Measurements from ENCODE around the gene PPP3CA.
A peak's percentile ranks its signal among the peaks of the same experiment; 100 is the strongest.

Gene PPP3CA

GRCh38 chr4:101018836-101019235 is 328.5 kb downstream of the PPP3CA start:
- H3K4me1 ChIP-seq (ENCODE audit: control extremely low read depth in 1 of 4, control insufficient read depth in 4 of 4, insufficient read depth in 4 of 4, low read length in 3 of 4): peaks cover 5 to 28% (median 23%) of the 10 kb centered on the region in 4 experiments
- WGBS (ENCODE audit: insufficient coverage): 73% methylated on average over 5 of the region's 5 CpGs
- no peak overlapping the region for H3K27ac ChIP-seq (ENCODE audit: insufficient read depth in 1 of 2, low read depth in 1 of 2, low read length in 2 of 2, poor library complexity in 1 of 2, severe bottlenecking in 2 of 2)
- ChIA-PET POLR2A (no interaction called here), CTCF (interaction anchor here (1.1 kb wide), 1 partner anchor 13 kb away, joined by 3 read pairs; no protein-coding TSS in a partner anchor)
- peak; percentile 15 to 82 (median 75) for DNase-seq
- no peaks in the 10 kb centered on the region for H3K27me3 ChIP-seq (replicated peaks in 2 of 5; ENCODE audit: control insufficient read depth in 4 of 5, insufficient read depth in 5 of 5, low read length in 4 of 5)
- no peaks in the 10 kb centered on the region for H3K9me3 ChIP-seq (ENCODE audit: control extremely low read depth in 1 of 5, control insufficient read depth in 4 of 5, insufficient read depth in 2 of 5, low read depth in 1 of 5, low read length in 4 of 5)
- H3K36me3 ChIP-seq (ENCODE audit: control insufficient read depth in 4 of 4, insufficient read depth in 4 of 4, low read length in 3 of 4): peaks cover 2 to 5% (median 3%) of the 10 kb centered on the region in 4 experiments
- no peak overlapping the region for H3K4me3 ChIP-seq (ENCODE audit: control insufficient read depth in 1 of 7, extremely low read depth in 1 of 7, insufficient read depth in 4 of 7, low read depth in 2 of 7, low read length in 6 of 7)

- POLR2A ChIA-PET: no interaction called here
- CTCF ChIA-PET: interaction anchor here (1.3 kb wide), 1 partner anchor 11 kb away, joined by 4 read pairs; no protein-coding TSS in a partner anchor
- Histone ChIP-seq H3K27ac (ENCODE audit: insufficient read depth in 1 of 2, low read depth in 1 of 2, low read length in 2 of 2, poor library complexity in 1 of 2, severe bottlenecking in 2 of 2) (no peak overlapping the region), H3K9me3 (ENCODE audit: control extremely low read depth in 1 of 5, control insufficient read depth in 4 of 5, insufficient read depth in 2 of 5, low read depth in 1 of 5, low read length in 4 of 5) (no peaks in the 10 kb centered on the region), H3K27me3 (replicated peaks in 2 of 5; ENCODE audit: control insufficient read depth in 4 of 5, insufficient read depth in 5 of 5, low read length in 4 of 5) (no peaks in the 10 kb centered on the region), H3K36me3 (ENCODE audit: control insufficient read depth in 4 of 4, insufficient read depth in 4 of 4, low read length in 3 of 4) (no peaks in the 10 kb centered on the region), H3K4me3 (ENCODE audit: control insufficient read depth in 1 of 7, extremely low read depth in 1 of 7, insufficient read depth in 4 of 7, low read depth in 2 of 7, low read length in 6 of 7) (no peak overlapping the region), H3K4me1 (ENCODE audit: control extremely low read depth in 1 of 4, control insufficient read depth in 4 of 4, insufficient read depth in 4 of 4, low read length in 3 of 4) (peaks cover 2 to 8% (median 6%) of the 10 kb centered on the region in 4 experiments)
- 83% methylated on average over 1 of the region's 3 CpGs for WGBS (ENCODE audit: insufficient coverage)
- no peak for DNase-seq
These were observed 332.9 kb downstream of the PPP3CA start for GRCh38 chr4:101014417-101014816.

- no peak for DNase-seq
- POLR2A ChIA-PET: interaction anchor here (0.6 kb wide), 1 partner anchor 134 kb away, joined by 3 read pairs; no protein-coding TSS in a partner anchor
- Histone ChIP-seq H3K36me3 (ENCODE audit: control insufficient read depth in 4 of 4, insufficient read depth in 4 of 4, low read length in 3 of 4) (no peaks in the 10 kb centered on the region), H3K27me3 (replicated peaks in 2 of 5; ENCODE audit: control insufficient read depth in 4 of 5, insufficient read depth in 5 of 5, low read length in 4 of 5) (no peaks in the 10 kb centered on the region), H3K4me3 (ENCODE audit: control insufficient read depth in 1 of 7, extremely low read depth in 1 of 7, insufficient read depth in 4 of 7, low read depth in 2 of 7, low read length in 6 of 7) (no peak overlapping the region), H3K9me3 (ENCODE audit: control extremely low read depth in 1 of 5, control insufficient read depth in 4 of 5, insufficient read depth in 2 of 5, low read depth in 1 of 5, low read length in 4 of 5) (no peaks in the 10 kb centered on the region), H3K4me1 (ENCODE audit: control extremely low read depth in 1 of 4, control insufficient read depth in 4 of 4, insufficient read depth in 4 of 4, low read length in 3 of 4) (no peaks in the 10 kb centered on the region), H3K27ac (ENCODE audit: insufficient read depth in 1 of 2, low read depth in 1 of 2, low read length in 2 of 2, poor library complexity in 1 of 2, severe bottlenecking in 2 of 2) (no peak overlapping the region)
- 85% methylated on average over 1 of the region's 1 CpG for WGBS (ENCODE audit: insufficient coverage)
- CTCF ChIA-PET: interaction anchor here (1.2 kb wide), 1 partner anchor 32 kb away, joined by 3 read pairs; no protein-coding TSS in a partner anchor
These were observed 336.3 kb downstream of the PPP3CA start for GRCh38 chr4:101010987-101011386.

- CTCF ChIA-PET: no interaction called here
- Histone ChIP-seq H3K27ac (ENCODE audit: insufficient read depth in 1 of 2, low read depth in 1 of 2, low read length in 2 of 2, poor library complexity in 1 of 2, severe bottlenecking in 2 of 2) (no peak overlapping the region), H3K9me3 (ENCODE audit: control extremely low read depth in 1 of 5, control insufficient read depth in 4 of 5, insufficient read depth in 2 of 5, low read depth in 1 of 5, low read length in 4 of 5) (no peaks in the 10 kb centered on the region), H3K4me1 (ENCODE audit: control extremely low read depth in 1 of 4, control insufficient read depth in 4 of 4, insufficient read depth in 4 of 4, low read length in 3 of 4) (no peaks in the 10 kb centered on the region), H3K4me3 (ENCODE audit: control insufficient read depth in 1 of 7, extremely low read depth in 1 of 7, insufficient read depth in 4 of 7, low read depth in 2 of 7, low read length in 6 of 7) (no peak overlapping the region), H3K36me3 (ENCODE audit: control insufficient read depth in 4 of 4, insufficient read depth in 4 of 4, low read length in 3 of 4) (no peaks in the 10 kb centered on the region), H3K27me3 (replicated peaks in 2 of 5; ENCODE audit: control insufficient read depth in 4 of 5, insufficient read depth in 5 of 5, low read length in 4 of 5) (no peaks in the 10 kb centered on the region)
- WGBS (ENCODE audit: insufficient coverage): no CpG with 5 or more reads among the region's 2 CpGs
- POLR2A ChIA-PET: interaction anchor here (0.6 kb wide), 1 partner anchor 9 kb away, joined by 5 read pairs; no protein-coding TSS in a partner anchor
- no peak for DNase-seq
These were observed 337.9 kb downstream of the PPP3CA start for GRCh38 chr4:101009471-101009870.

GRCh38 chr4:101008503-101008902 is 338.8 kb downstream of the PPP3CA start:
- Histone ChIP-seq H3K27ac (ENCODE audit: insufficient read depth in 1 of 2, low read depth in 1 of 2, low read length in 2 of 2, poor library complexity in 1 of 2, severe bottlenecking in 2 of 2) (no peak overlapping the region), H3K27me3 (replicated peaks in 2 of 5; ENCODE audit: control insufficient read depth in 4 of 5, insufficient read depth in 5 of 5, low read length in 4 of 5) (no peaks in the 10 kb centered on the region), H3K4me3 (ENCODE audit: control insufficient read depth in 1 of 7, extremely low read depth in 1 of 7, insufficient read depth in 4 of 7, low read depth in 2 of 7, low read length in 6 of 7) (no peak overlapping the region), H3K4me1 (ENCODE audit: control extremely low read depth in 1 of 4, control insufficient read depth in 4 of 4, insufficient read depth in 4 of 4, low read length in 3 of 4) (no peaks in the 10 kb centered on the region), H3K9me3 (ENCODE audit: control extremely low read depth in 1 of 5, control insufficient read depth in 4 of 5, insufficient read depth in 2 of 5, low read depth in 1 of 5, low read length in 4 of 5) (peaks cover 0 to 4% (median 0%) of the 10 kb centered on the region in 5 experiments), H3K36me3 (ENCODE audit: control insufficient read depth in 4 of 4, insufficient read depth in 4 of 4, low read length in 3 of 4) (no peaks in the 10 kb centered on the region)
- no peak for DNase-seq
- POLR2A ChIA-PET: no interaction called here
- CTCF ChIA-PET: no interaction called here
- 100% methylated on average over 1 of the region's 3 CpGs for WGBS (ENCODE audit: insufficient coverage)

- POLR2A ChIA-PET: no interaction called here
These were observed 341.7 kb downstream of the PPP3CA start for GRCh38 chr4:101005659-101006058.

GRCh38 chr4:101000496-101000895 is 346.8 kb downstream of the PPP3CA start:
- H3K4me3 ChIP-seq (ENCODE audit: control insufficient read depth in 1 of 7, extremely low read depth in 1 of 7, insufficient read depth in 4 of 7, low read depth in 2 of 7, low read length in 6 of 7): no peak overlapping the region
- H3K36me3 ChIP-seq (ENCODE audit: control insufficient read depth in 4 of 4, insufficient read depth in 4 of 4, low read length in 3 of 4): no peaks in the 10 kb centered on the region
- DNase-seq: no peak
- ChIA-PET POLR2A (interaction anchor here (0.6 kb wide), 1 partner anchor 9 kb away, joined by 5 read pairs; no protein-coding TSS in a partner anchor), CTCF (interaction anchor here (0.6 kb wide), 1 partner anchor 163 kb away, joined by 3 read pairs; no protein-coding TSS in a partner anchor)
- H3K27ac ChIP-seq (ENCODE audit: insufficient read depth in 1 of 2, low read depth in 1 of 2, low read length in 2 of 2, poor library complexity in 1 of 2, severe bottlenecking in 2 of 2): no peak overlapping the region
- H3K4me1 ChIP-seq (ENCODE audit: control extremely low read depth in 1 of 4, control insufficient read depth in 4 of 4, insufficient read depth in 4 of 4, low read length in 3 of 4): no peaks in the 10 kb centered on the region
- H3K27me3 ChIP-seq (replicated peaks in 2 of 5; ENCODE audit: control insufficient read depth in 4 of 5, insufficient read depth in 5 of 5, low read length in 4 of 5): no peaks in the 10 kb centered on the region
- WGBS (ENCODE audit: insufficient coverage): no CpG with 5 or more reads among the region's 1 CpG
- peaks cover 0 to 7% (median 0%) of the 10 kb centered on the region in 5 experiments for H3K9me3 ChIP-seq (ENCODE audit: control extremely low read depth in 1 of 5, control insufficient read depth in 4 of 5, insufficient read depth in 2 of 5, low read depth in 1 of 5, low read length in 4 of 5)

More at GRCh38 chr4:101005659-101006058, 341.7 kb downstream of the PPP3CA start:
- peaks cover 0 to 7% (median 0%) of the 10 kb centered on the region in 5 experiments for H3K9me3 ChIP-seq (ENCODE audit: control extremely low read depth in 1 of 5, control insufficient read depth in 4 of 5, insufficient read depth in 2 of 5, low read depth in 1 of 5, low read length in 4 of 5)
- no peaks in the 10 kb centered on the region for H3K27me3 ChIP-seq (replicated peaks in 2 of 5; ENCODE audit: control insufficient read depth in 4 of 5, insufficient read depth in 5 of 5, low read length in 4 of 5)
- whole genome bisulfite sequencing (ENCODE audit: insufficient coverage): 100% methylated on average over 1 of the region's 2 CpGs
- CTCF ChIA-PET: no interaction called here
- no peaks in the 10 kb centered on the region for H3K4me1 ChIP-seq (ENCODE audit: control extremely low read depth in 1 of 4, control insufficient read depth in 4 of 4, insufficient read depth in 4 of 4, low read length in 3 of 4)
- no peak overlapping the region for H3K4me3 ChIP-seq (ENCODE audit: control insufficient read depth in 1 of 7, extremely low read depth in 1 of 7, insufficient read depth in 4 of 7, low read depth in 2 of 7, low read length in 6 of 7)
- no peak overlapping the region for H3K27ac ChIP-seq (ENCODE audit: insufficient read depth in 1 of 2, low read depth in 1 of 2, low read length in 2 of 2, poor library complexity in 1 of 2, severe bottlenecking in 2 of 2)
- no peaks in the 10 kb centered on the region for H3K36me3 ChIP-seq (ENCODE audit: control insufficient read depth in 4 of 4, insufficient read depth in 4 of 4, low read length in 3 of 4)
- DNase-seq: no peak

Data from common myeloid progenitor, CD34-positive (primary cell).